ENCODE data around the gene WWOX. TPM values are rescaled to one million over a fixed set of nuclear protein-coding genes. Genes with fewer than 3 reads are reported as not detected.

WWOX gene
- total and polyA plus RNA-seq, 2 donors (not counting 1 experiment from before 2014, with no cell fraction given), result 10.5 to 42.3 TPM

DNA sequence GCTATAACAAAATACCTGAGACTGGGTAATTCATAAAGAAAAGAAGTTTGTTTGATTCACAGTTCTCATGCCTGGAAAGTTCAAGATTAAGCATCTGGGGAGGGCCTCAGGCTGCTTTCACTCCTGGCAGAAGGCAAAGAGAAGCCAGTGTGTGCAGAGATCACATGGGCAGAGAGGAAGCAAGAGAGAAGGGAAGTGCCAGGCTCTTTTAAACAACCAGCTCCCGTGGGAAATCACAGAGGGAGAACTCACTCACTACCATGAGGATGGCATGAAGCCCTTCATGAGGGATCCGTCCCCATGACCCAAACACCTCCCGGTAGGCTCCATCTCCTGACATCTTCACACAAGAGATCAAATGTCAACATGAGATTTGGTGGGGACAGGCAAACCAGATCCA is 999.5 kb downstream of the WWOX start:
- no peak overlapping the region for H3K9ac ChIP-seq (ENCODE audit: low read length)
- DNase-seq (no peak), ATAC-seq (ENCODE audit: low read depth) (no peak)
- H3K4me3 Mint-ChIP-seq, result no peak overlapping the region
- H3K27ac Mint-ChIP-seq, result no peak overlapping the region
- no peaks in the 10 kb centered on the region for H3K36me3 ChIP-seq (replicated peaks in 1 of 2; ENCODE audit: control extremely low read depth in 1 of 2, control insufficient read depth in 1 of 2, extremely low read depth in 1 of 2, insufficient read depth in 2 of 2, low read length in 1 of 2)
- peaks cover 0 to 3% (median 0%) of the 10 kb centered on the region in 3 donors for H3K9me3 ChIP-seq (ENCODE audit: control extremely low read depth in 1 of 3, control insufficient read depth in 2 of 3, insufficient read depth in 1 of 3, low read length in 2 of 3)
- H3K27me3 ChIP-seq (replicated peaks in 1 of 4; ENCODE audit: control extremely low read depth in 1 of 4, control insufficient read depth in 3 of 4, insufficient read depth in 4 of 4, low read length in 3 of 4), result peaks cover 0 to 7% (median 0%) of the 10 kb centered on the region in 4 experiments
- TF ChIP-seq EZH2 (IDR thresholded peaks at IDR 0.05; ENCODE audit: borderline replicate concordance, insufficient read depth, low read depth, low read length, poor library complexity, severe bottlenecking), result no peak
- TF ChIP-seq, protein P1, sequence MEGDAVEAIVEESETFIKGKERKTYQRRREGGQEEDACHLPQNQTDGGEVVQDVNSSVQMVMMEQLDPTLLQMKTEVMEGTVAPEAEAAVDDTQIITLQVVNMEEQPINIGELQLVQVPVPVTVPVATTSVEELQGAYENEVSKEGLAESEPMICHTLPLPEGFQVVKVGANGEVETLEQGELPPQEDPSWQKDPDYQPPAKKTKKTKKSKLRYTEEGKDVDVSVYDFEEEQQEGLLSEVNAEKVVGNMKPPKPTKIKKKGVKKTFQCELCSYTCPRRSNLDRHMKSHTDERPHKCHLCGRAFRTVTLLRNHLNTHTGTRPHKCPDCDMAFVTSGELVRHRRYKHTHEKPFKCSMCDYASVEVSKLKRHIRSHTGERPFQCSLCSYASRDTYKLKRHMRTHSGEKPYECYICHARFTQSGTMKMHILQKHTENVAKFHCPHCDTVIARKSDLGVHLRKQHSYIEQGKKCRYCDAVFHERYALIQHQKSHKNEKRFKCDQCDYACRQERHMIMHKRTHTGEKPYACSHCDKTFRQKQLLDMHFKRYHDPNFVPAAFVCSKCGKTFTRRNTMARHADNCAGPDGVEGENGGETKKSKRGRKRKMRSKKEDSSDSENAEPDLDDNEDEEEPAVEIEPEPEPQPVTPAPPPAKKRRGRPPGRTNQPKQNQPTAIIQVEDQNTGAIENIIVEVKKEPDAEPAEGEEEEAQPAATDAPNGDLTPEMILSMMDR (IDR thresholded peaks at IDR 0.05), result no peak
- no peaks in the 10 kb centered on the region for H3K9me3 Mint-ChIP-seq (ENCODE audit: insufficient read depth)
- WGBS (ENCODE audit: insufficient coverage), result no CpG with 5 or more reads among the region's 3 CpGs
- no peaks in the 10 kb centered on the region for H4K20me1 ChIP-seq (ENCODE audit: control insufficient read depth, insufficient read depth, low read length, poor library complexity, severe bottlenecking)
- H3K27me3 Mint-ChIP-seq, result peaks cover 12% of the 10 kb centered on the region
- no peaks in the 10 kb centered on the region for H3K79me2 ChIP-seq (ENCODE audit: control insufficient read depth, insufficient read depth, low read length)
- H2AFZ ChIP-seq (ENCODE audit: insufficient read depth, low read depth, low read length, poor library complexity, severe bottlenecking), result no peak overlapping the region
- no peak overlapping the region for H3K27ac ChIP-seq (ENCODE audit: low read length in 2 of 2)
- ChIA-PET POLR2A (no interaction called here), CTCF (no interaction called here)
- peaks cover 13% of the 10 kb centered on the region for H3K4me1 Mint-ChIP-seq
- intact Hi-C loops (cut with micrococcal nuclease), result no loop called here
- peaks cover 8% of the 10 kb centered on the region in 2 donors for H3K4me1 ChIP-seq (ENCODE audit: control insufficient read depth in 2 of 2, insufficient read depth in 2 of 2, low read length in 2 of 2)
- H3K4me2 ChIP-seq (replicated peaks; ENCODE audit: low read depth, low read length, poor library complexity, severe bottlenecking), result no peak overlapping the region
- H3K4me3 ChIP-seq (ENCODE audit: control extremely low read depth in 1 of 5, extremely low read depth in 1 of 5, insufficient read depth in 1 of 5, low read depth in 2 of 5, low read length in 4 of 5), result no peak overlapping the region

DNA sequence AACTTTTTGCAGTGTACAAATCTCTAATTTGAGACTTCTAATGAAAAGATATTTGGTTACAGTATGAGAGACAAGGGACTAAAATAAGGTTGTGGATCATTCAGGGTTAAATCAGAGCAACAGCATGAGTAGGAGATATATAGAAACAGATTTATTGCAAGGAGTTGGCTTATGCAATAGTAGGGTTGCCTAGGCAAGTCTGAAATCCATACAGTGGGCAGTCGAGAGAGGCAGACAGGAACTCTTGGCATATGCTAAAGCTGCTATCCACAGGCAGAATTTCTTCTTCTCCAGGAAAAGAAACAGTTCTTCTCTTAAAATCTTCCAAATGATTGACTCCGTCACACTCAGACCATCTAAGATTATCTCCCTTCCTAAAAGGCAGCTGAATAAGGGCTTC is 1000.3 kb downstream of the WWOX start:
- H3K27ac ChIP-seq (ENCODE audit: low read length in 2 of 2), result no peak overlapping the region
- H3K27me3 ChIP-seq (replicated peaks in 1 of 4; ENCODE audit: control extremely low read depth in 1 of 4, control insufficient read depth in 3 of 4, insufficient read depth in 4 of 4, low read length in 3 of 4), result peaks cover 0 to 7% (median 0%) of the 10 kb centered on the region in 4 experiments
- Mint-ChIP-seq H3K4me1 (peaks cover 9% of the 10 kb centered on the region), H3K27ac (no peak overlapping the region), H3K9me3 (ENCODE audit: insufficient read depth) (no peaks in the 10 kb centered on the region), H3K27me3 (peaks cover 12% of the 10 kb centered on the region), H3K4me3 (no peak overlapping the region)
- no peak overlapping the region for H3K9ac ChIP-seq (ENCODE audit: low read length)
- H3K9me3 ChIP-seq (ENCODE audit: control extremely low read depth in 1 of 3, control insufficient read depth in 2 of 3, insufficient read depth in 1 of 3, low read length in 2 of 3), result peaks cover 0 to 3% (median 0%) of the 10 kb centered on the region in 3 donors
- H3K36me3 ChIP-seq (replicated peaks in 1 of 2; ENCODE audit: control extremely low read depth in 1 of 2, control insufficient read depth in 1 of 2, extremely low read depth in 1 of 2, insufficient read depth in 2 of 2, low read length in 1 of 2), result no peaks in the 10 kb centered on the region
- H4K20me1 ChIP-seq (ENCODE audit: control insufficient read depth, insufficient read depth, low read length, poor library complexity, severe bottlenecking), result no peaks in the 10 kb centered on the region
- DNase-seq, result no peak
- CTCF ChIA-PET, result no interaction called here
- WGBS (ENCODE audit: insufficient coverage), result 100% methylated on average over 2 of the region's 2 CpGs
- no peak for ATAC-seq (ENCODE audit: low read depth)
- no peaks in the 10 kb centered on the region for H3K79me2 ChIP-seq (ENCODE audit: control insufficient read depth, insufficient read depth, low read length)
- peaks cover 3% of the 10 kb centered on the region in 2 donors for H3K4me1 ChIP-seq (ENCODE audit: control insufficient read depth in 2 of 2, insufficient read depth in 2 of 2, low read length in 2 of 2)
- H3K4me3 ChIP-seq (ENCODE audit: control extremely low read depth in 1 of 5, extremely low read depth in 1 of 5, insufficient read depth in 1 of 5, low read depth in 2 of 5, low read length in 4 of 5), result no peak overlapping the region
- POLR2A ChIA-PET, result no interaction called here
- H2AFZ ChIP-seq (ENCODE audit: insufficient read depth, low read depth, low read length, poor library complexity, severe bottlenecking), result no peak overlapping the region
- no peak overlapping the region for H3K4me2 ChIP-seq (replicated peaks; ENCODE audit: low read depth, low read length, poor library complexity, severe bottlenecking)
- TF ChIP-seq, protein P1 (IDR thresholded peaks at IDR 0.05), result no peak
- no peak for TF ChIP-seq EZH2 (IDR thresholded peaks at IDR 0.05; ENCODE audit: borderline replicate concordance, insufficient read depth, low read depth, low read length, poor library complexity, severe bottlenecking)
- intact Hi-C loops (cut with micrococcal nuclease), result no loop called here
